Gastroesophageal sphincter (tissue), 4 donors: ENCODE data around the gene ABHD5. TPM values are rescaled to one million over a fixed set of nuclear protein-coding genes. Genes with fewer than 3 reads are reported as not detected.

Experiments used
- ATAC-seq: fragments of 150-250 bp; one replicate; pipeline ENCODE4 v1.9.1; 2016; ENCODE audit warnings: mild to moderate bottlenecking, moderate library complexity
- H3K27ac ChIP-seq, 4 donors: fragments of 200-600 bp; sonication (generic) in 3 of 4; 1 replicate in 3 of 4; 2 replicates in 1 of 4; pipeline ENCODE4 v1.5.1; 2016 to 2019
- H3K27me3 ChIP-seq: fragments of 200-600 bp; sonication (generic); one replicate; pipeline ENCODE4 v1.5.1; 2019
- H3K36me3 ChIP-seq, 2 donors: fragments of 200-600 bp; sonication (generic); one replicate each; pipeline ENCODE4 v1.5.1; 2019; ENCODE audit warnings: control low read depth in 1 of 2
- H3K4me1 ChIP-seq, 3 donors: fragments of 200-600 bp; sonication (generic); 1 replicate in 2 of 3; 2 replicates in 1 of 3; pipeline ENCODE4 v1.5.1; 2016 to 2019; ENCODE audit warnings: control low read depth in 2 of 3
- H3K4me3 ChIP-seq, 2 donors: fragments of 200-600 bp; sonication (generic); one replicate each; pipeline ENCODE4 v1.5.1; 2019; ENCODE audit warnings: mild to moderate bottlenecking in 1 of 2, moderate library complexity in 1 of 2
- H3K9me3 ChIP-seq, 3 donors: fragments of 200-600 bp; sonication (generic); one replicate each; pipeline ENCODE4 v1.5.1; 2017 to 2019; ENCODE audit warnings: control low read depth in 2 of 3
- CTCF ChIP-seq, 4 experiments: fragments of 200-600 bp in 2 of 4; fragments of 450-650 bp in 2 of 4; sonication (generic) in 1 of 4; IDR thresholded peaks; one replicate each; pipeline ENCODE4 v1.5.1; 2017 to 2019; ENCODE audit warnings: antibody characterized with exemption in 4 of 4, mild to moderate bottlenecking in 2 of 4, moderate library complexity in 2 of 4
- EP300 ChIP-seq: sonication (generic); formaldehyde crosslinking; IDR thresholded peaks from one replicate; pipeline ENCODE4 v1.6.1; 2017; ENCODE audit warnings: antibody characterized with exemption, mild to moderate bottlenecking
- POLR2A ChIP-seq, 2 donors: fragments of 450-650 bp; IDR thresholded peaks; one replicate each; pipeline ENCODE4 v1.6.1; 2017; ENCODE audit warnings: antibody characterized with exemption in 2 of 2, mild to moderate bottlenecking in 2 of 2, moderate library complexity in 1 of 2
- POLR2AphosphoS5 ChIP-seq: sonication (generic); formaldehyde crosslinking; IDR thresholded peaks from one replicate; pipeline ENCODE4 v1.6.1; 2017; ENCODE audit warnings: antibody characterized with exemption
- WGBS, 2 donors: methylation state at CpG; one replicate each; pipeline ENCODE4 v1.1.5; 2018; ENCODE audit warnings: low coverage in 1 of 2; 5-methylcytosine and 5-hydroxymethylcytosine counted together
- total RNA-seq, 4 donors: library from RNA; depleted of rRNA; stranded (reverse); fragments of >200 nt; gene quantifications; one replicate each; pipeline ENCODE4 v1.1.0, GENCODE V29; 2016

Gene ABHD5
- total RNA-seq, 4 donors from 2014 or later, result 26.1 to 53.2 (median 34.8) TPM

- Histone ChIP-seq H3K4me3 (no peak overlapping the region), H3K27me3 (peaks cover 9% of the 10 kb centered on the region), H3K9me3 (no peaks in the 10 kb centered on the region), H3K4me1 (no peaks in the 10 kb centered on the region), H3K27ac (no peak overlapping the region), H3K36me3 (no peaks in the 10 kb centered on the region)
- no peak for TF ChIP-seq CTCF (IDR thresholded peaks at IDR 0.05)
- TF ChIP-seq POLR2AphosphoS5, result no peak
- no peak for ATAC-seq
- 20 to 76% methylated on average over 1 to 5 of the region's 5 CpGs for WGBS, 2 donors
Measured at GRCh38 chr3:43748645-43749044, 57.9 kb downstream of the ABHD5 start.

- H3K27me3 ChIP-seq, result peaks cover 9% of the 10 kb centered on the region
- H3K27ac ChIP-seq, result no peak overlapping the region
- H3K4me3 ChIP-seq, result no peak overlapping the region
- no peaks in the 10 kb centered on the region for H3K9me3 ChIP-seq
- TF ChIP-seq CTCF (IDR thresholded peaks at IDR 0.05) (no peak), POLR2A (IDR thresholded peaks at IDR 0.05) (no peak), POLR2AphosphoS5 (no peak), EP300 (no peak)
- H3K4me1 ChIP-seq, result no peaks in the 10 kb centered on the region
- WGBS, 2 donors, result 88 to 100% methylated on average over 3 of the region's 3 CpGs
- ATAC-seq, result no peak
- H3K36me3 ChIP-seq, result no peaks in the 10 kb centered on the region
Measured at GRCh38 chr3:43752905-43753304, 62.2 kb downstream of the ABHD5 start.

- ATAC-seq, result no peak
- peaks cover 9% of the 10 kb centered on the region for H3K27me3 ChIP-seq
- 63 to 80% methylated on average over 3 to 4 of the region's 5 CpGs for WGBS, 2 donors
- H3K27ac ChIP-seq, result no peak overlapping the region
- H3K9me3 ChIP-seq, result no peaks in the 10 kb centered on the region
- TF ChIP-seq CTCF (IDR thresholded peaks at IDR 0.05) (no peak), POLR2AphosphoS5 (no peak), POLR2A (IDR thresholded peaks at IDR 0.05) (no peak), EP300 (no peak)
- H3K4me3 ChIP-seq, result no peak overlapping the region
- H3K36me3 ChIP-seq, result no peaks in the 10 kb centered on the region
- H3K4me1 ChIP-seq, result peaks cover 0 to 6% (median 0%) of the 10 kb centered on the region in 3 donors
Measured at GRCh38 chr3:43753741-43754715, 63.3 kb downstream of the ABHD5 start.

- H3K9me3 ChIP-seq, result no peaks in the 10 kb centered on the region
- WGBS, 2 donors, result 82 to 83% methylated on average over 1 to 6 of the region's 8 CpGs
- peaks cover 0 to 10% (median 0%) of the 10 kb centered on the region in 3 donors for H3K4me1 ChIP-seq
- H3K4me3 ChIP-seq, result no peak overlapping the region
- peaks cover 9% of the 10 kb centered on the region for H3K27me3 ChIP-seq
- H3K36me3 ChIP-seq, result no peaks in the 10 kb centered on the region
- H3K27ac ChIP-seq, result no peak overlapping the region
- TF ChIP-seq POLR2A (IDR thresholded peaks at IDR 0.05) (no peak), EP300 (no peak), POLR2AphosphoS5 (no peak), CTCF (IDR thresholded peaks at IDR 0.05) (no peak)
- ATAC-seq, result no peak
Measured at GRCh38 chr3:43755516-43756200, 64.9 kb downstream of the ABHD5 start.
